NCI-H146 treated with DMSO at 0.1 percent for 48 hours (cell line): ENCODE measurements around the gene WDR27.
"Not testable (repeated sequence)": the region's sequence is repeated elsewhere in the genome, so short reads cannot be mapped to it uniquely, and the experiment has no call there.

Experiments
- DNase-seq: peaks from one replicate; lab custom pipeline; 2025; ENCODE audit not compliant: unreplicated experiment; lab: John Stamatoyannopoulos, UW

WDR27 gene

GRCh38 chr6:169491482-169491881 is 210.3 kb downstream of the WDR27 start:
- DNase-seq, result no peak

DNA sequence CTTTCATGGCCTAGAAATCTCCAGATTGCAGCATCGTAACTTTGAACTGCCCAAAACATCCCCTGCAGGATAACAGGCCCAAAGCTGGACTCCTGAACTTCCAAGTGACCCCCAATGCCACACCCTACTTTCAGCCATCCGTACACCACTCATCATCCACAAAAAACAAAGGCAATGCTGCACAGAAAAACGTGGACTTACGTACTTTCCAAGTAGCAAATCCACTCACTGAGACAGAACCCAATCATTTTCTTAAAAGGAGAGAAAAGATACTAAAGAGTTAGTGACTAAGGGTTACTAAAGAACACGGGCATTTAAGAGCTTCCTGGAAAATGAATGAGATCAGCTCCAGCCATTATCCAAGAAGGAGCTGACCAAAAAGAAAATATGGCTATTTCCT is 211.0 kb downstream of the WDR27 start:
- no peak for DNase-seq

DNA sequence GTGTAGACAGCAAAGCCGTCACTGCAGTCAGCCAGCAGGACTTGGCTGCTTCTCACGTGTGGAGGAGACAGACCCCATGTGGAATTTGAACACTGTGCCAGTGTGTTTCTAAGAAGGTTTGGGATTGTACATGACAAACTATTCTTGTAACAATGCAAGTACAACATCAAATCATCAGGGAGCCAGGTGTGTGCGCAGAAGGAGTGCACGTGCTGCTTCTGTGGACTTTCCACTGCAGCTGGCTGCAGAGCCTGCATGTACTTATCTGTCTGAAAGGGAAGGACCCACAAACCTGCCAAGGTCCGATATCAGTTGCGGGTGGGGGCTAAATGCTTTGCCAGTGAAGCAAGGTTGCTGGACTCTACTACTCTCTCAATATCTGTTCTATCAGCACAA is 211.6 kb downstream of the WDR27 start:
- peak; percentile 35 for DNase-seq

GRCh38 chr6:169489563-169490245 is 212.1 kb downstream of the WDR27 start:
- DNase-seq, result no peak

DNA sequence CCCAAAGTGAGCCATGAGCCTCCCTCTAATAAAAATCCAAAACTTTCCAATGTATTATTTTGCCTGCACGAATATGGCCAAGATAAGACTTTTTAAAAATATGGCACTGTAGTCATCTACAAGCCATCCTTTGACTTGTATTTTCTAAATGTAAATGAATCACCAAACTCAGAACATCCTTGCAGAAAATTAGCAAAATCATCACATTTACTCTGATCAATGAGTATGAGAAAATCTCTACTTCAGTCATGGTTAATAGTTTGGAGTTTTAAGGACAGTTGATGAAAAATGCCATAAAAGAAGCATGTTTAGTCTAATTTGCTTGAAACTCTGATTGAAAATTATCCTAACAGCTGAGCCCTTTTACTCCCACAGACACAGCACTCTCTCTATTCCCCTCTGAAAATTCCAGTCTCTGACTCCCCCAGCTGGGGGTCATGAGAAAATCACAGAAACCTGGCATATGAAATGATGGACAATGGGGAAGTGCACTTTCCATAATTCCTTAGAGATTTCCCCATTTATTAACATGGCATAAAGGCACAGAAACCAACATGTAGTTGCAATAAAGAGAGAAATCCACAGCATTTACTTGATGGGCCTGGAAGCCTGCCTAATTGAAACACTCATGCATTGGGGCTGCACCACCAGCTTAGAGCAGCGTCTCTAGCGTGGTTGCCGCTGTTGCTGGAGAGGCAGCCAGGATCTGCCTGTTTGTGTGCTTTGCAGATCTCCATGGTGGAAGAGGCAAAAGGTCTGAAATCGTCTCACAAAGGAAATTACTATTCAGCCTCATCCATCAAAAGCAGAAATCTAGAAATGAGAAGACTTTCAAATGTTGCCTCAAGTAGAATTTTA is 214.0 kb downstream of the WDR27 start:
- peak; percentile 8 for DNase-seq

DNA sequence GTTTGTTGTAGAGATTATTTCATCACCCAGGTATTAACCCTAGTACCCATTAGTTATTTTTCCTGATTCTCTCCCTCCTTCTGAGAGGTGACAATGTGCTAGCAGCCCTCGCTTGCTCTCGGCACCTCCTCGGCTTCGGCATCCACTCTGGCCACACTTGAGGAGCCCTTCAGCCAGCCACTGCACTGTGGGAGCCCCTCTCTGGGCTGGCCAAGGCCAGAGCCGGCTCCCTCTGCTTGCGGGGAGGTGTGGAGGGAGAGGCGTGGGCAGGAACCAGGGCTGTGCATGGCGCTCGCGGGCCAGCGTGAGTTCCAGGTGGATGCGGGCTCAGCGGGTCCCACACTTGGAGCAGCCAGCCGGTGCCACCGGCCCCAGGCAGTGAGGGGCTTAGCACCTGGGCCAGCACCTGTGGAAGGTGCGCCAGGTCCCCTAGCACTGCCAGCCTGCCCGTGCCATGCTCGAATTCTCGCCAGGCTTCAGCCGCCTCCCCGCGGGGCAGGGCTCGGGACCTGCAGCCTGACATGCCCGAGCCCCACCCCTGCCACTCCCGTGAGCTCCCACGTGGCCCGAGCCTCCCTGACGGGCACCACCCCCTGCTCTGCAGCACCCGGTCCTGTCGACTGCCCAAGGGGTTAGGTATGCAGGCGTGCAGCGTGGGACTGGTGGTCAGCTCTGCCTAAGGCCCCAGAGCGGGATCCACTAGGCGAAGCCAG is 221.9 kb downstream of the WDR27 start:
- DNase-seq, result no peak

- no peak for DNase-seq
Observed at GRCh38 chr6:169474362-169474761, 227.5 kb downstream of the WDR27 start.

GRCh38 chr6:169473663-169474062 is 228.2 kb downstream of the WDR27 start:
- no peak for DNase-seq

- DNase-seq, result no peak
Observed at GRCh38 chr6:169472786-169473416, 228.9 kb downstream of the WDR27 start.

- no peak for DNase-seq
Observed at GRCh38 chr6:169470790-169471189, 231.0 kb downstream of the WDR27 start.

- no peak for DNase-seq
Observed at GRCh38 chr6:169469028-169469427, 232.8 kb downstream of the WDR27 start.

- DNase-seq, result not testable (repeated sequence)
Observed at GRCh38 chr6:169467755-169468154, 234.1 kb downstream of the WDR27 start.

DNA sequence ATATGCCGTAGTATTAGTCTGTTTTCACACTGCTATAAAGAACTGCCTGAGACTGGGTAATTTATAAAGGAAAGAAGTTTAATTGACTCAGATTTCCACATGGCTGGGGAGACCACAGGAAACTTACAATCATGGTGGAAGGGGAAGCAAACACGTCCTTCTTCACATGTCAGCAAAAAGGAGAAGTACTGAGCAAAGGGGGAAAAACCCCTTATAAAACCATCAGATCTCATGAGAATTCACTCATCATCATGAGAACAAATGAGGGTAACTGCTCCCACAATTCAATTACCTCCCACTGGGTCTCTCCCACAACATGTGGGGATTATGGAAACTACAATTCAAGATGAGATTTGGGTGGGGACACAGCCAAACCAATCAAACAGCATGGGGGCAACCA is 235.6 kb downstream of the WDR27 start:
- not testable (repeated sequence) for DNase-seq

DNA sequence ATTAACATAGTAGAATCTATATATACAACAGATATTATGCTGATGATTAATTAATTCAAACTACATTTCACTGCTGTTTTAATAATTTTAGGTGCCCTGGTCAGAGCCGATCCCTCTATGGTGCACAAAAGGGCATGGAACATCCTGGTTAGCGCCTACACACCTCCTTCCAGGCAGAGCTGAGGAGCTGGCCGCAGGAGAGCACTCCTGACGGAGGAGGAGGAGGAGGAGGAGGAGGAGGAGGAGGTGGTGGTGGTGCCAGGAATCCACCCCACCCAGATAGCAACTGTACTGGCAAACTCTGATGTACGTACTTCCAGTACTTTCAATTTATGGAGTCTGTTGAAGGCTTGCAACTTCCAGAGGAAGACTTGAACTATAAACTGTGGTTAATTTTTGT is 244.1 kb downstream of the WDR27 start:
- no peak for DNase-seq

DNA sequence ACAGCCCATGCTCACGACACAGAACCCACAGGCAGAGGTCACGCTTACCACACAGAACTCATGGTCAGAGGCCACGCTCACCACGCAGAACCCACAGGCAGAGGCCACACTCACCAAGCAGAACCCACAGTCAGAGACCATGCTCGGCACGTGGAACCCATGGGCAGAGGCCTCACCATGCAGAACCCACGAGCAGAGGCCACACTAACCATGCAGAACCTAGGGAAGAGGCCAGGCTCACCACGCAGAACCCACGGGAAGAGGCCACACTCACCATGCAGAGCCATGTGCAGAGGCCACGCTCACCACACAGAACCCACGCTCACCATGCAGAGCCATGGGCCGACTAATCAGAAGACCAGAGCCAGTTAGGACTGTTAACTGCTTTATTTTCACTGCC is 245.0 kb downstream of the WDR27 start:
- DNase-seq, result no peak

- no peak for DNase-seq
Observed at GRCh38 chr6:169455470-169455869, 246.4 kb downstream of the WDR27 start.

- DNase-seq, result no peak
Observed at GRCh38 chr6:169454872-169455204, 247.0 kb downstream of the WDR27 start.

DNA sequence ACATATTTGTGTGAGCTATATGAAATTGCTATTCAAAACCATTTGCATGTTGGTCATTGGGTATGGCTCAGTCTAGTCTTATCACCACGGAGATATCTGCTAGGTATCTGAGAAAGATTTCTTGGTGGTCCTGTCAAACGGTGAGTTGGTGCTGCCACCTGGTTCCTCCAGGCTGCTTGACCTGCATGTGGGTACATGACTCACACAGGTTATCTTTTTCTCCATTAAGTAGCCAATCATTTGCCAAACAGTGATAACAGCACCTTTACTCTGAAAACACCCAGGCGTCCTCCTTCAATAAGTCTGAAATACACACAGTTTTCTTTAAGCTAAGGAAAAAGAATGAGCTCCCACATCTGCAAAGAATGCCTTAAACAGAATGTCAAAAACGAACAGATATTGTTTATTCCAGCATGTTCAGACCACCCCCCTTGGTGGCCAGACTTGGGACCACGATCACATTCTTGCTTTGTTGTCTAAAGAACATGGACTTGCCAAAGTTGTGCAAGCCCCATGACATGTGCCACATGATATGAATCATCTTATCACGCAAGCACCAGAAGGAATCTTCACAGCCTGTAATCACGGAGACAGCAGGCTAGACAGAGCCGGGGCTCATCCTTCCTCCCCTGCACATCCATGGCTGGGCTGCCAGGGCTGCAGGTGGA is 247.5 kb downstream of the WDR27 start:
- DNase-seq, result peak; percentile 43

DNA sequence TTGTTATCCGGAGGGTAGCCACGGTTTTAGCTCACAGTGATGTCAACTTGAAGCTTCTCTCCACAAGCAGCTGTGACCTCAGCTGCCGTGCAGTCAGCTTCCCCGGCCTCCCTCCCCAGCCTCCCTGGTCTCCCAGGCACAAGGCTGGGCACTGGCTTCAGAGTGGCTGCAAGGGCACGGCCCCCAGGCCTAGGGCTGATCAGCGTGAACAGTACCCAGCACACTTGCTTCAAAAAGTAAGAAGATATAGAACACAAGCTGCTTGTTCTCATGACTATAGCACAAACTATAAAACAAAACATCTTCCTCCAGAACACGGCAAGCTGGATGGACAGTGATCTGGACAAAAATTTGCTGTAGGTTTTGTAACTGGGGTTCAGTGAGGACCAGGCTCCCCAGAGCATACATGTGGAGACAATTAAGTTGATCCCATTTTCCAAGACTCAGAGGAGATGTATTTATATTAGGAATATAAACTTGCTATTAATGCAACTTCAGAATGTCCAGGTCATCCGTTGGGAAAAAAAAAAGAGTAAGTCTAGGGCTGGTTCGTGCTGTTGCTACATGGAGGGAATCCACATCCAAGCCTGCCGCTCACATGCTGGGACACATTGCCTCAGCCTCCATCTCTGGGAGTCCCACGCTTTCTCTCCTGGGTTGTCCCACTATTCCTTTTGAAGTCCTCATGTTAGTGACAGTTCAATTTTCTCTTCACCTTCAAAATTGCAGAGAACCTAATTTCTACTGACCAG is 248.8 kb downstream of the WDR27 start:
- no peak for DNase-seq
